Gastroesophageal sphincter (tissue), 4 donors: ENCODE results near the gene AGBL4. TPM values are rescaled to one million over a fixed set of nuclear protein-coding genes. Genes with fewer than 3 reads are reported as not detected.

Experiments used
- ATAC-seq: fragments of 150-250 bp; one replicate; pipeline ENCODE4 v1.9.1; 2016; ENCODE audit warnings: mild to moderate bottlenecking, moderate library complexity
- H3K27ac ChIP-seq, 4 donors: fragments of 200-600 bp; sonication (generic) in 3 of 4; 1 replicate in 3 of 4; 2 replicates in 1 of 4; pipeline ENCODE4 v1.5.1; 2016 to 2019
- H3K27me3 ChIP-seq: fragments of 200-600 bp; sonication (generic); one replicate; pipeline ENCODE4 v1.5.1; 2019
- H3K36me3 ChIP-seq, 2 donors: fragments of 200-600 bp; sonication (generic); one replicate each; pipeline ENCODE4 v1.5.1; 2019; ENCODE audit warnings: control low read depth in 1 of 2
- H3K4me1 ChIP-seq, 3 donors: fragments of 200-600 bp; sonication (generic); 1 replicate in 2 of 3; 2 replicates in 1 of 3; pipeline ENCODE4 v1.5.1; 2016 to 2019; ENCODE audit warnings: control low read depth in 2 of 3
- H3K4me3 ChIP-seq, 2 donors: fragments of 200-600 bp; sonication (generic); one replicate each; pipeline ENCODE4 v1.5.1; 2019; ENCODE audit warnings: mild to moderate bottlenecking in 1 of 2, moderate library complexity in 1 of 2
- H3K9me3 ChIP-seq, 3 donors: fragments of 200-600 bp; sonication (generic); one replicate each; pipeline ENCODE4 v1.5.1; 2017 to 2019; ENCODE audit warnings: control low read depth in 2 of 3
- CTCF ChIP-seq, 4 experiments: fragments of 200-600 bp in 2 of 4; fragments of 450-650 bp in 2 of 4; sonication (generic) in 1 of 4; IDR thresholded peaks; one replicate each; pipeline ENCODE4 v1.5.1; 2017 to 2019; ENCODE audit warnings: antibody characterized with exemption in 4 of 4, mild to moderate bottlenecking in 2 of 4, moderate library complexity in 2 of 4
- EP300 ChIP-seq: sonication (generic); formaldehyde crosslinking; IDR thresholded peaks from one replicate; pipeline ENCODE4 v1.6.1; 2017; ENCODE audit warnings: antibody characterized with exemption, mild to moderate bottlenecking
- POLR2A ChIP-seq, 2 donors: fragments of 450-650 bp; IDR thresholded peaks; one replicate each; pipeline ENCODE4 v1.6.1; 2017; ENCODE audit warnings: antibody characterized with exemption in 2 of 2, mild to moderate bottlenecking in 2 of 2, moderate library complexity in 1 of 2
- POLR2AphosphoS5 ChIP-seq: sonication (generic); formaldehyde crosslinking; IDR thresholded peaks from one replicate; pipeline ENCODE4 v1.6.1; 2017; ENCODE audit warnings: antibody characterized with exemption
- WGBS, 2 donors: methylation state at CpG; one replicate each; pipeline ENCODE4 v1.1.5; 2018; ENCODE audit warnings: low coverage in 1 of 2; 5-methylcytosine and 5-hydroxymethylcytosine counted together
- total RNA-seq, 4 donors: library from RNA; depleted of rRNA; stranded (reverse); fragments of >200 nt; gene quantifications; one replicate each; pipeline ENCODE4 v1.1.0, GENCODE V29; 2016

AGBL4 gene
- total RNA-seq, 4 donors from 2014 or later = 1.6 TPM; not detected in 3

GRCh38 chr1:48611841-48612240 lies 1411.9 kb downstream of the AGBL4 start:
- no peaks in the 10 kb centered on the region for H3K36me3 ChIP-seq
- ATAC-seq = no peak
- no peak overlapping the region for H3K4me3 ChIP-seq
- no peaks in the 10 kb centered on the region for H3K27me3 ChIP-seq
- 67 to 78% methylated on average over 1 to 2 of the region's 2 CpGs for WGBS, 2 donors
- H3K9me3 ChIP-seq = no peaks in the 10 kb centered on the region
- peaks cover 0 to 21% (median 7%) of the 10 kb centered on the region in 3 donors for H3K4me1 ChIP-seq
- no peak overlapping the region for H3K27ac ChIP-seq
- no peak for TF ChIP-seq POLR2A (IDR thresholded peaks at IDR 0.05)
- TF ChIP-seq POLR2AphosphoS5 = no peak
- no peak for TF ChIP-seq CTCF (IDR thresholded peaks at IDR 0.05)
- no peak for TF ChIP-seq EP300

- H3K4me3 ChIP-seq = no peak overlapping the region
- WGBS, 2 donors = 26 to 33% methylated on average over 1 to 3 of the region's 3 CpGs
- H3K9me3 ChIP-seq = no peaks in the 10 kb centered on the region
- no peak for ATAC-seq
- no peak for TF ChIP-seq POLR2AphosphoS5
- no peak for TF ChIP-seq CTCF (IDR thresholded peaks at IDR 0.05)
- TF ChIP-seq EP300 = no peak
- no peak for TF ChIP-seq POLR2A (IDR thresholded peaks at IDR 0.05)
- H3K27me3 ChIP-seq = no peaks in the 10 kb centered on the region
- H3K36me3 ChIP-seq = no peaks in the 10 kb centered on the region
- H3K27ac ChIP-seq = peak overlapping the region in 3 of 4 donors; percentile 1 to 41 (median 37)
- H3K4me1 ChIP-seq = peaks cover 0 to 21% (median 7%) of the 10 kb centered on the region in 3 donors
Observed at GRCh38 chr1:48610628-48611542, 1412.9 kb downstream of the AGBL4 start.

GRCh38 chr1:48608882-48609281 lies 1414.9 kb downstream of the AGBL4 start:
- WGBS, 2 donors = 74 to 83% methylated on average over 4 of the region's 4 CpGs
- no peak overlapping the region for H3K27ac ChIP-seq
- no peaks in the 10 kb centered on the region for H3K36me3 ChIP-seq
- no peak overlapping the region for H3K4me3 ChIP-seq
- no peaks in the 10 kb centered on the region for H3K27me3 ChIP-seq
- ATAC-seq = no peak
- no peaks in the 10 kb centered on the region for H3K9me3 ChIP-seq
- TF ChIP-seq POLR2A (IDR thresholded peaks at IDR 0.05) = no peak
- no peak for TF ChIP-seq CTCF (IDR thresholded peaks at IDR 0.05)
- no peak for TF ChIP-seq EP300
- no peak for TF ChIP-seq POLR2AphosphoS5
- H3K4me1 ChIP-seq = peaks cover 0 to 21% (median 7%) of the 10 kb centered on the region in 3 donors

GRCh38 chr1:48603222-48603621 lies 1420.5 kb downstream of the AGBL4 start:
- H3K9me3 ChIP-seq = no peaks in the 10 kb centered on the region

More at GRCh38 chr1:48603222-48603621, 1420.5 kb downstream of the AGBL4 start:
- no peak for ATAC-seq
- Histone ChIP-seq H3K4me1 (no peaks in the 10 kb centered on the region), H3K4me3 (no peak overlapping the region), H3K27me3 (no peaks in the 10 kb centered on the region), H3K27ac (no peak overlapping the region), H3K36me3 (no peaks in the 10 kb centered on the region)
- TF ChIP-seq POLR2AphosphoS5 (no peak), POLR2A (IDR thresholded peaks at IDR 0.05) (no peak), EP300 (no peak), CTCF (IDR thresholded peaks at IDR 0.05) (no peak)
- 88 to 90% methylated on average over 2 to 5 of the region's 6 CpGs for WGBS, 2 donors
